ENCODE data around the gene CHST15.

The CHST15 gene

GRCh38 chr10:124066781-124067714 lies 26.4 kb downstream of the CHST15 start:
- DNase-seq (ENCODE audit: low read depth in 3 of 3, low spot score in 1 of 3), result no peak

- DNase-seq (ENCODE audit: low read depth in 3 of 3, low spot score in 1 of 3), result no peak
Measured at GRCh38 chr10:124066126-124066700, 27.2 kb downstream of the CHST15 start.

- no peak for DNase-seq (ENCODE audit: low read depth in 3 of 3, low spot score in 1 of 3)
Measured at GRCh38 chr10:124065382-124066125, 27.8 kb downstream of the CHST15 start.

GRCh38 chr10:124064676-124065075 lies 28.7 kb downstream of the CHST15 start:
- no peak for DNase-seq (ENCODE audit: low read depth in 3 of 3, low spot score in 1 of 3)

GRCh38 chr10:124063750-124064603 lies 29.4 kb downstream of the CHST15 start:
- no peak for DNase-seq (ENCODE audit: low read depth in 3 of 3, low spot score in 1 of 3)

- no peak for DNase-seq (ENCODE audit: low read depth in 3 of 3, low spot score in 1 of 3)
Measured at GRCh38 chr10:124062390-124062789, 31.0 kb downstream of the CHST15 start.

- DNase-seq (ENCODE audit: low read depth in 3 of 3, low spot score in 1 of 3), result no peak
Measured at GRCh38 chr10:124061030-124061429, 32.4 kb downstream of the CHST15 start.

- no peak for DNase-seq (ENCODE audit: low read depth in 3 of 3, low spot score in 1 of 3)
Measured at GRCh38 chr10:124060148-124060720, 33.2 kb downstream of the CHST15 start.

- no peak for DNase-seq (ENCODE audit: low read depth in 3 of 3, low spot score in 1 of 3)
Measured at GRCh38 chr10:124059551-124059950, 33.8 kb downstream of the CHST15 start.

- DNase-seq (ENCODE audit: low read depth in 3 of 3, low spot score in 1 of 3), result no peak
Measured at GRCh38 chr10:124058346-124059003, 34.9 kb downstream of the CHST15 start.

- no peak for DNase-seq (ENCODE audit: low read depth in 3 of 3, low spot score in 1 of 3)
Measured at GRCh38 chr10:124057601-124058000, 35.8 kb downstream of the CHST15 start.

- DNase-seq (ENCODE audit: low read depth in 3 of 3, low spot score in 1 of 3), result no peak
Measured at GRCh38 chr10:124056337-124056980, 36.9 kb downstream of the CHST15 start.

GRCh38 chr10:124053971-124054370 lies 39.4 kb downstream of the CHST15 start:
- no peak for DNase-seq (ENCODE audit: low read depth in 3 of 3, low spot score in 1 of 3)

- no peak for DNase-seq (ENCODE audit: low read depth in 3 of 3, low spot score in 1 of 3)
Measured at GRCh38 chr10:124052561-124052960, 40.8 kb downstream of the CHST15 start.

- DNase-seq (ENCODE audit: low read depth in 3 of 3, low spot score in 1 of 3), result no peak
Measured at GRCh38 chr10:124050021-124051015, 43.1 kb downstream of the CHST15 start.

GRCh38 chr10:124049484-124049883 lies 43.9 kb downstream of the CHST15 start:
- DNase-seq (ENCODE audit: low read depth in 3 of 3, low spot score in 1 of 3), result no peak

GRCh38 chr10:124048371-124049290 lies 44.8 kb downstream of the CHST15 start:
- no peak for DNase-seq (ENCODE audit: low read depth in 3 of 3, low spot score in 1 of 3)

All from stimulated activated CD4-positive, alpha-beta T cell treated with anti-CD3 and anti-CD28 coated beads, TNF-alpha, amount 100 ng/mL, for 1 hour (primary cell).